ENCODE measurements around the gene KLK8.

KLK8 gene

GRCh38 chr19:51001515-51001914, at the start of gene KLK8:
Gene KLK8, minus strand, starts transcription at chr19:51001604. Its CDS starts 437 bp downstream, at chr19:51001167.
- no peak for DNase-seq (ENCODE audit: low spot score)

GRCh38 chr19:51047031-51047335, 45.6 kb upstream of the KLK8 start:
- no peak for DNase-seq (ENCODE audit: low spot score)

DNA sequence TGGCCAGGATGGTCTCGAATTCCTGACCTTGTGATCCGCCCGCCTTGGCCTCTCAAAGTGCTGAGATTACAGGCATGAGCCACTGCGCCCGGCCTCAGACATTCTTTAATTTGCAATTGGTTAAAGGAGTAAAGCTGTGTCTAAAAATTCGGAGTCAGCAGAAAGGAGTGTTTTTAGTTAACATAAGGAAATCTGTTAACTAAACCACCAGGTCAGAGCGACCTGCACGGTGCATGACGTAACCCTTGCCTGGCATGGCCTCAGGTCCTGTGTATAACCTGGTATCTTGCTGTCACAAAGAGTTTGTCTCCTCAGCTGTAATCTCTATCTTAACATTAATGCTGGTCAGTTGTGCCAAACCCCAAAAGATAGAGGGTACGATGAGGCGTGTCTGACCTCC, 42.9 kb upstream of the KLK8 start:
- no peak for DNase-seq (ENCODE audit: low spot score)

GRCh38 chr19:51043497-51043896, 42.1 kb upstream of the KLK8 start:
- no peak for DNase-seq (ENCODE audit: low spot score)

DNA sequence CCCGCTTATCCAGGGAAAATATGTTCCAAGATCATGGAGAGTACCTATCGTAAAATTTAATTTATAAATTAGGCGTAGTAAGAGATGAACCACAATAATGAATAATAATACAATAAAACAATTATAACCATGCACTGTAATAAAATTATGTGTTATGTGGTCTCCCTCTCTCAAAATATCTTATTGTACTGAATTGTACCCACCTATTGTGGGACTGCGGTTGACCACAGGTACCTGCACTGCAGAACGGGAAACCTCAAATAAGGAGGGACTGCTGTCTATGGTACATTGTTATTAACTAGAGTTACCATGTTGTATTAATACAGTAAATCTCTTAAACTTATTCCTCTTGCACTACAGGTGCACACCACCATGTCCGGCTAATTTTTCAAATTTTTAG, 38.7 kb upstream of the KLK8 start:
- no peak for DNase-seq (ENCODE audit: low spot score)

- no peak for DNase-seq (ENCODE audit: low spot score)
Observed at GRCh38 chr19:51036519-51036918, 35.1 kb upstream of the KLK8 start.

DNA sequence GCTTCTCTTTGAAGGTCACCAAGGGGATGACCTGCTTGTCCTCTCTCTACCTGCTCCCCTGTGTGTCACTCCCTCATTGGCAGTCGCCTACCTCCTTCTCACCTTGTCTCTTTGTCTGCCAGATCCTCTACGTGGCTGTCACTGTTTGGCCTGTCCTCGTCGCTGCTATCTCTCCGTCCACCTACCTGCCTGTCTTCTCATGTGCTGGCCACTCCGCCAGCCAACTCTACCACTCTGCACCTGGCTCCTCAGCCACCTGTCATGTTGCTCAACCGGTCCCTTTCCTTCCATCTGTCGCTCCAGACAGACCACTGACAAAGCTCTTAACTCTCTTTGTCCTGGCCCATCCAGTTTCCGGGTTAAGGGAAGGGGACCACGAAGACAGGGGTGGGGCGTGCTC, 33.3 kb upstream of the KLK8 start, which contains the start of gene KLK12:
Gene KLK12, minus strand, starts transcription at position 299 of the 400 bp plus-strand sequence. CDS start 381 bp downstream, outside the sequence.
- DNase-seq (ENCODE audit: low spot score) = no peak

DNA sequence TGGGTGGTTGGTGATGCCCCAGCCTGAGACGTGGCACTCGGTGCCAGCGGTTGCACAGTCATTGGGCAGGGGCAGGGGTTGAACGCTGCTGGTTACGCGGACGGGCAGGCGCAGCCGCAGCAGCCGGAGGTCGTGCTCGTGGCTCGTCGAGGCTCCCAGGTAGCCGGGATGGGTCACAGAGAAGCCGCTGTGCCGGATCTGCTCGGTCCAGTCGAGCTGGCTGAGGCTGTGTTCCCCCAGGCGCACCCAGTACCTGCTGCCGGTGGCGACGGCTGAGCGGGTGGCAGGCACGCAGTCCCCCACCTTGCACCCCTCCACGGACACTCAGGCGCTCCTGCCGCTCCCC, 30.4 kb upstream of the KLK8 start:
- DNase-seq (ENCODE audit: low spot score) = no peak

DNA sequence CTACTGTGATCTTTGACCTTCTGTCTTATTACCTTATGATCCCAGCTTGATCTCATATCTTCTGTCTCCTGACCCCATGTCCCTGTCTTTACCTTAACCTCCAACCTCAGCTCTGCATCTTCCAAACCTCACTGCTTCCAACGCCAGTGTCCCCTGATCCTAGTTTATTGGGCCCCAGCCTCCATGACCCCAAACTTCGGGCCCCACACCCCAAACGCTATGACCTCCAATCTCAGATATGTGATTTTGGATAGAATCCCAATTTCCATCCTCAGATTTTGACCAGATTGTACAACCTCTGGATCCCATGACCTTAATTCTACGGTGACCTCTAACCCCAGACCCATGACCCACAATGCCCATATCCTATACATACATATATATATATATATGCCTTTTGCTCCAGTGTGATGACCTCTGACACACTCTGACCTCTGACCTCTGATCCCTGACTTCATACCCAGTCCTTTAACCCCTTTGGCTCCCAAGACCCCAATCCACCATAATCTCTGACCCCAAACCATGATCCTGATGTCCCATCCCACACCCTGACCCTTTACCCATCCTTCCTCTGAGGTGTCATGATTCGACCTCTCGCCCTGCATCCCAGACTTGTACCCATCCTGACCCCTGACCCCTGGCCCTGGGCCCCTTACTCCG, 29.9 kb upstream of the KLK8 start:
- DNase-seq (ENCODE audit: low spot score) = no peak

GRCh38 chr19:51030631-51031030, 29.2 kb upstream of the KLK8 start:
- no peak for DNase-seq (ENCODE audit: low spot score)

DNA sequence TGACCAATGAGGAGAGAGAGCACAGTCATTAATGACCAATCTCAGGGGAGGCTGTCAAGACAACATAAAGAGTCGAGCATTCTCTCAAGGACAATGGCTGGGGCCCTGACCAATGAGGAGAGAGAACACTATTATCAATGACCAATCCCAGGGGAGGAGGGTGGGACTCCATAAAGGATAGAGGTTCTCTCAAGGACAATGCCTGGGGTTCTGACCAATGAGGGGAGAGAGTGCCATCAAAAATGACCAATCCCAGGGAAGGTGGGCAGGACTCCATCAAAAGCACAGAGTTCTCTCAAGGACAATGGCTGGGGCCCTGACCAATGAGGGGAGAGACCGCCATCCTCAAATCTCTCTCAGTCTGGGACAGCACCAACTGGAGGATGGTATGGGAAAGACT, 28.3 kb upstream of the KLK8 start:
- DNase-seq (ENCODE audit: low spot score) = no peak

DNA sequence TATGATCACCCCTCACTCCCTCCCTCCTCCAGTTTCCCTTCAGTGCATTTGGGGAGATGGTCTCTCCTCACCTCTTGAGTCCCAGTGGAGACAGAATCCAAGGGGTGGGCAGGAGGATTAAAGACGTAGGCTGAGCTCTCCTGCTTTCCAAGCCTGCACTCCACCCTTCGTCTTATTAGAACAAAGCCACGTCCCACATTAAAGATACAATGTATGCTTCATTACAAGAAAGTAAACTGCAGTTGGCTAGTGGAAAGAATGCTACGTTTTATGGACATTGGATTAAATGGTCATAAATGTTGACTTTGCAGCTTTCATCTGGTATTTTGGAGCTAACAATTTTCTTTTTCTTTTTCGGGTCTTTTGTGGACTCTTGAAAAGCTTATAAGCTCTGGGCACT, 26.5 kb upstream of the KLK8 start:
- DNase-seq (ENCODE audit: low spot score) = no peak

DNA sequence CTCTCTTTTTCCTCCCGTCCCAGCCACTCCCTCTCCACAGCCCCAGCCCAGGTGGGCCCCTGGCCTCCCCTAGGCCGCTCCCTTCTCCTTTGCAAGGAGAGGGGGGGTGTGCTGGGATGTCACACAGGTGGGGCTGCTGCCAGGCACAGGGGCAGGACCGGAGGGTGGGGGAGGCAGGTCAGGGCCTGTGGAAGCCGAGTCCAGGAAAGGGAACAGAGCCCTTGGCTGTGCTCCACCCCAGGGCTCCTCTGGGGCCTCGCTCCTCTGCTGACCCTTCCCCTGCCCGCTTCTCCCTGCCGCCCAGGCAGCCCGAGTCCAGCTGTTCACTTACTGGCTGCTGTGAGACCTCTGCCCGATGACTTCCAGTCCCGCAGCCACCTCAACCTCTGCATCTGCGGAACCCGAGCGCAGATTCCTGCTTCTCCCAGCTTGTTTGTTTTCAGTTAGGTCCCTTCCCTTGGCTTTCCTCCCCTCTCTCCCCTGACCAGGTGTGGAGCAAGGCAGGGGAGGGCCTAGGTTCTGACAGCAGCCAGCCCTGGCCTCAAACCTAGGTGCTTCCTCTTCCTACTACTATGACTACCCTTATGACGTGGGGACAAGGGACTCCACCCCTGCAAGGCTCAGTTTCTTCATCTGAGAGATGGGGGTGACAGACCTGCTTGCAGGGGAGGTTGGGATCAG, 25.9 kb upstream of the KLK8 start:
- no peak for DNase-seq (ENCODE audit: low spot score)

- no peak for DNase-seq (ENCODE audit: low spot score)
Observed at GRCh38 chr19:51026554-51026831, 25.1 kb upstream of the KLK8 start, which contains the start of gene KLK11. Gene KLK11, minus strand, starts transcription at chr19:51026616. Its CDS starts 985 bp downstream, at chr19:51025631.

GRCh38 chr19:51025809-51026553, 24.6 kb upstream of the KLK8 start:
- no peak for DNase-seq (ENCODE audit: low spot score)

DNA sequence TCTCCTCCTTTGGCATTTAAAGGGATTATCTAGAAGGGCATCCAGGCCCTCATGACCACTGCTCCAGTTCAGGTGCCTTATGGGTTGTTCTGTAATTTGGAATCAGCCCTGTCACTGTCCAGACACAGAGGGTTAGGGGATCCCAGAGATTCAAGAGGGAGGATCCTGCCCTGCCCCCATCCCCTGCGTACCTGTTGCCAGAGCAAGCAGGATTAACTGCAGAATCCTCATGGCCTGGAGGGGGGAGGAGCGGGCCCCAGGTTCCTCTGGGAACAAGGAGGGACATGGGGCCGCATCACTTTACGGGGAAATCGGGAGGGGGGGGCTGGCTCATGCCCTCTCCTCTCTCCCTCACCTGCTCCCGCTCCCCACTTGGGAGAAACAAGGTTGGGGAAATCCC, 24.0 kb upstream of the KLK8 start:
- no peak for DNase-seq (ENCODE audit: low spot score)

DNA sequence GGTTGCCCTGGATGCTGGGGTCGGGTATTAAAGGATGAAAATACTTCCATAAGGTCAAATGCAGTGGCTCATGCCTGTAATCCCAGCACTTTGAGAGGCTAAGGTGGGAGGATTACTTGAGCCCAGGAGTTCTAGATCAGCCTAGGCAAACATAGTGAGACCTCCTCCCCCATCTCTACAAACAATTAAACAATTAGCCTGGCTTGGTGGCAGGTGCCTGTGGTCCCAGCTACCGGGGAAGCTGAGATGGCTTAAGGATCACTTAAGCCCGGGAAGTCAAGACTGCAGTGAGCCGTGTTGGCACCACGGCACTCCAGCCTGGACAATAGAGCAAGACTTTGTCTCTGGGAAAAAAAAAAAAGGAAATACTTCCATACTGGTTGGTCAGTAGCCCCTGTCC, 23.5 kb upstream of the KLK8 start:
- no peak for DNase-seq (ENCODE audit: low spot score)

- no peak for DNase-seq (ENCODE audit: low spot score)
Observed at GRCh38 chr19:51023946-51024345, 22.5 kb upstream of the KLK8 start.

DNA sequence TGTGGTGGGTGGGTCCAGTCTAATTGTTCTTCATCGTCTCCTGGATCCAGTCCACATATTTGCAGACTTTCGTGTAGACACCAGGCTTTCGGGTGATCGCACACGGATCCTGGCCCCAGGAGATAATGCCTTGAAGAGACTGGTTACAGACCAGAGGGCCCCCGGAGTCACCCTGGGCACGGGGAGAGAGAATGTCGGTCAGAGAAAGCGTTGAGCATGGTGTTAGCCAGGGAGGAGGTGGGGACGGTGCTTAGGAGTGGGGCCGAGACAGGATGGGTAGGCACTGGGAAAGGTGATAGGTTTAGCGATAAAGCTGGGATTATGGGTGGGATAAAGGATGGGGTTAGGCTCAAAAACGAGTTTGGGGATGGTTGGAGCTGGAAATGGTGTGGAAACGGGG, 21.1 kb upstream of the KLK8 start:
- DNase-seq (ENCODE audit: low spot score) = no peak

DNA sequence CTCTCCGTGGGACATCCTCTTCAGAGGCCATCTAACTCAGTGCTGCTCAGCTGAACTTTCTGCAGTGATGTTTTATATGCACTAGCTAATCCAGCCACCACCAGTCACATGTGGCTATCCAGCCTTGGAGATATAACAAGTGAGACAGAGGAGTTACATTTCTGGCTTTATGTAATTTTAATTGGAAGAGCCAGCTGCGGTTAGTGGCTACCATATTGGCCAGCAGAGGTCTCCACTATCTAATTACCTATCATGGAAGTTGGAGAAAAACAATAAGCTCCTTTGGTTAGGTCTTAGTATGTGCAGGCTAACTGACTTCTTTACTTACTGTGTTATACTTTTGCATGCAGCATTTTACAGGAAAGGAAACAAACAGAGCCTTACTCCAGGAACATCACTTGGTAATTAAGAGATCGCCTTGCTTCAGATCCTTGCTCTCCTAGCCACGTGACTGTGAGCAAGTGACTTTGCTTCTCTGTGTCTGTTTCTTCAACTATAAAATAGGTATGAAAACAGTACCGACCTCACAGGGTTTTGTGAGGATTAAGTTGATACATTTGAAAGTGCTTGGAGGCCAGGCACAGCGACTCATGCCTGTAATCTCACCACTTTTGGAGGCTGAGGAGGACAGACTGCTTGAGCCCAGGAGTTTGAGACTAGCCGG, 19.7 kb upstream of the KLK8 start:
- DNase-seq (ENCODE audit: low spot score) = peak; percentile 11

- no peak for DNase-seq (ENCODE audit: low spot score)
Observed at GRCh38 chr19:51019544-51019925, 18.1 kb upstream of the KLK8 start, which contains the start of gene KLK10. Gene KLK10, minus strand, starts transcription at chr19:51019709. Its CDS starts 579 bp downstream, at chr19:51019130.

GRCh38 chr19:51018745-51019543, 17.5 kb upstream of the KLK8 start:
- no peak for DNase-seq (ENCODE audit: low spot score)
